ENCODE measurements around the gene NFATC2. TPM values are rescaled to one million over a fixed set of nuclear protein-coding genes. Genes with fewer than 3 reads are reported as not detected.

NFATC2 gene
- total RNA-seq, 1 experiment from 2014 or later, result 5.0 TPM

GRCh38 chr20:51469578-51470498 is 72.7 kb downstream of the NFATC2 start:
- DNase-seq (ENCODE audit: low read depth, low spot score), result no peak
- H3K4me1 ChIP-seq (ENCODE audit: control insufficient read depth in 1 of 2, insufficient read depth in 2 of 2, low read length in 2 of 2), result no peaks in the 10 kb centered on the region
- no peaks in the 10 kb centered on the region for H3K27me3 ChIP-seq (ENCODE audit: insufficient read depth, low read length)
- H3K9me3 ChIP-seq (ENCODE audit: control insufficient read depth in 1 of 2, insufficient read depth in 1 of 2, low read depth in 1 of 2, low read length in 2 of 2), result no peaks in the 10 kb centered on the region
- no peak overlapping the region for H3K9ac ChIP-seq (ENCODE audit: low read length)
- RAD21 ChIA-PET (ENCODE audit: low non-redundant PET in 1 of 2, low total read pairs in 2 of 2, uncharacterized antibody in 2 of 2, unreplicated experiment in 2 of 2), result no interaction called here
- no peak overlapping the region for H3K4me3 ChIP-seq (replicated peaks in 1 of 2; ENCODE audit: low read depth in 1 of 2, low read length in 2 of 2)
- no TSS peak for BruUV-seq (replicated peaks)
- CTCF ChIA-PET, result no interaction called here
- no peaks in the 10 kb centered on the region for H3K9me2 ChIP-seq (ENCODE audit: insufficient read depth)
- H4K20me1 ChIP-seq (ENCODE audit: insufficient read depth), result no peaks in the 10 kb centered on the region
- POLR2A ChIA-PET, result no interaction called here
- no peaks in the 10 kb centered on the region for H3K36me3 ChIP-seq (ENCODE audit: control insufficient read depth in 1 of 2, insufficient read depth in 2 of 2, low read length in 2 of 2)
- ATAC-seq, result no peak
- H3K79me2 ChIP-seq (ENCODE audit: insufficient read depth, low read length), result no peaks in the 10 kb centered on the region
- intact Hi-C loops (cut with micrococcal nuclease), result no loop called here
- H3K27ac ChIP-seq (ENCODE audit: low read depth, low read length), result no peak overlapping the region
- H3K4me2 ChIP-seq (ENCODE audit: low read length), result no peak overlapping the region
- H2AFZ ChIP-seq (ENCODE audit: low read depth, low read length, poor library complexity, severe bottlenecking), result no peak overlapping the region
- TF ChIP-seq MAX (IDR thresholded peaks at IDR 0.05), result no peak
- no peak for TF ChIP-seq CEBPB (IDR thresholded peaks at IDR 0.05; ENCODE audit: low read depth)

- Histone ChIP-seq H3K4me1 (ENCODE audit: control insufficient read depth in 1 of 2, insufficient read depth in 2 of 2, low read length in 2 of 2) (no peaks in the 10 kb centered on the region), H3K9ac (ENCODE audit: low read length) (no peak overlapping the region), H2AFZ (ENCODE audit: low read depth, low read length, poor library complexity, severe bottlenecking) (no peak overlapping the region), H3K9me3 (ENCODE audit: control insufficient read depth in 1 of 2, insufficient read depth in 1 of 2, low read depth in 1 of 2, low read length in 2 of 2) (no peaks in the 10 kb centered on the region), H3K27me3 (ENCODE audit: insufficient read depth, low read length) (no peaks in the 10 kb centered on the region), H3K9me2 (ENCODE audit: insufficient read depth) (no peaks in the 10 kb centered on the region), H3K79me2 (ENCODE audit: insufficient read depth, low read length) (no peaks in the 10 kb centered on the region), H3K4me3 (replicated peaks in 1 of 2; ENCODE audit: low read depth in 1 of 2, low read length in 2 of 2) (no peak overlapping the region), H3K4me2 (ENCODE audit: low read length) (no peak overlapping the region), H3K27ac (ENCODE audit: low read depth, low read length) (no peak overlapping the region), H3K36me3 (ENCODE audit: control insufficient read depth in 1 of 2, insufficient read depth in 2 of 2, low read length in 2 of 2) (no peaks in the 10 kb centered on the region), H4K20me1 (ENCODE audit: insufficient read depth) (no peaks in the 10 kb centered on the region)
- ChIA-PET POLR2A (no interaction called here), RAD21 (ENCODE audit: low non-redundant PET in 1 of 2, low total read pairs in 2 of 2, uncharacterized antibody in 2 of 2, unreplicated experiment in 2 of 2) (no interaction called here), CTCF (no interaction called here)
- DNase-seq (ENCODE audit: low read depth, low spot score), result no peak
- BruUV-seq (replicated peaks), result no TSS peak
- no peak for TF ChIP-seq ATF3 (IDR thresholded peaks at IDR 0.05)
- no peak for TF ChIP-seq ELF1 (IDR thresholded peaks at IDR 0.05; ENCODE audit: borderline replicate concordance, low read depth)
- no peak for TF ChIP-seq EZH2phosphoT487 (IDR thresholded peaks at IDR 0.05; ENCODE audit: borderline replicate concordance)
- TF ChIP-seq SIN3A (IDR thresholded peaks at IDR 0.05; ENCODE audit: low read depth), result no peak
- no peak for TF ChIP-seq JUND (IDR thresholded peaks at IDR 0.05)
- TF ChIP-seq TCF7L2 (IDR thresholded peaks at IDR 0.05; ENCODE audit: borderline replicate concordance, extremely low read depth, insufficient read depth, insufficient read length), result no peak
- TF ChIP-seq RAD21 (IDR thresholded peaks at IDR 0.05; ENCODE audit: low read depth), result no peak
- no peak for ATAC-seq
- intact Hi-C loops (cut with micrococcal nuclease), result no loop called here
Observed at GRCh38 chr20:51469046-51469445, 73.5 kb downstream of the NFATC2 start.

All from HCT116 (cell line).